ENCODE measurements around the gene FAM13C. TPM values are rescaled to one million over a fixed set of nuclear protein-coding genes. Genes with fewer than 3 reads are reported as not detected.

Gene FAM13C
- total and polyA plus RNA-seq, 9 of the 15 experiments (the other 6 are each of a cell fraction or from before 2014, with no cell fraction given): not detected

GRCh38 chr10:59257224-59257623 lies 105.1 kb downstream of the FAM13C start:
- H4K20me1 ChIP-seq (replicated peaks; ENCODE audit: control insufficient read depth, insufficient read depth, low read length): no peaks in the 10 kb centered on the region
- CTCF ChIA-PET (ENCODE audit: low intra/inter-chr PET ratio): interaction anchor here (0.9 kb wide), 1 partner anchor 9 kb away, joined by 3 read pairs; no protein-coding TSS in a partner anchor
- H3K9me1 ChIP-seq (ENCODE audit: control insufficient read depth, insufficient read depth, low read length): no peaks in the 10 kb centered on the region
- H3K36me3 ChIP-seq (ENCODE audit: control insufficient read depth, insufficient read depth, low read length): no peaks in the 10 kb centered on the region
- POLR2A ChIA-PET: interaction anchor here (0.7 kb wide), 1 partner anchor 857 kb away, joined by 3 read pairs; no protein-coding TSS in a partner anchor
- ATAC-seq: no peak
- TF ChIP-seq MCM7 (IDR thresholded peaks at IDR 0.05) (no peak), KAT7 (CRISPR knock-in tag; IDR thresholded peaks at IDR 0.05; ENCODE audit: borderline replicate concordance) (no peak), TEAD4 (IDR thresholded peaks at IDR 0.05; ENCODE audit: low read length) (no peak), TEAD4 (CRISPR knock-in tag; IDR thresholded peaks at IDR 0.05; ENCODE audit: borderline replicate concordance) (no peak), SP1 (CRISPR knock-in tag; IDR thresholded peaks at IDR 0.05) (no peak), CBX8 (IDR thresholded peaks at IDR 0.05; ENCODE audit: borderline replicate concordance, extremely low read depth, low read depth, low read length, poor library complexity, severe bottlenecking) (no peak), ZNF766 (CRISPR knock-in tag; conservative IDR thresholded peaks at IDR 0.05) (no peak), RBM34 (IDR thresholded peaks at IDR 0.05; ENCODE audit: borderline replicate concordance, insufficient read depth, low read length) (no peak), JUN (IDR thresholded peaks at IDR 0.05; ENCODE audit: borderline replicate concordance, low read depth, low read length) (no peak), JUN (CRISPR knock-in tag; IDR thresholded peaks at IDR 0.05; ENCODE audit: borderline replicate concordance) (no peak), MAFF (IDR thresholded peaks at IDR 0.05; ENCODE audit: low read length) (no peak), CBFB (CRISPR knock-in tag; IDR thresholded peaks at IDR 0.05) (no peak), HMG20B (CRISPR knock-in tag; IDR thresholded peaks at IDR 0.05) (no peak)
- DNase-seq (ENCODE audit: extremely low read depth in 1 of 4, low spot score in 3 of 4): no peak
- intact Hi-C loops (cut with micrococcal nuclease) (no loop called here), in situ Hi-C loops (cut with MboI) (no loop called here)
- no peak overlapping the region for H3K4me2 ChIP-seq (ENCODE audit: insufficient read depth, low read length)
- no peaks in the 10 kb centered on the region for H3K4me1 ChIP-seq (replicated peaks in 1 of 2; ENCODE audit: control insufficient read depth in 2 of 2, insufficient read depth in 2 of 2, low read length in 2 of 2)
- FAIRE-seq: no peak
- no peak overlapping the region for H3K9ac ChIP-seq (ENCODE audit: insufficient read depth in 1 of 2, low read depth in 2 of 2, low read length in 2 of 2)
- H3K27me3 ChIP-seq (ENCODE audit: control insufficient read depth in 2 of 2, insufficient read depth in 2 of 2, low read length in 2 of 2): no peaks in the 10 kb centered on the region
- H3K9me3 ChIP-seq (replicated peaks; ENCODE audit: control insufficient read depth, insufficient read depth, low read depth, low read length): no peaks in the 10 kb centered on the region
- H3K27ac ChIP-seq (ENCODE audit: extremely low read depth, low read depth, low read length): no peak overlapping the region
- H3K4me3 ChIP-seq: no peak overlapping the region
- WGBS (ENCODE audit: insufficient coverage, low coverage, missing lambda C conversion rate): 0% methylated on average over 1 of the region's 1 CpG
- no peak overlapping the region for H2AFZ ChIP-seq (ENCODE audit: low read depth, low read length)
- BruUV-seq (replicated peaks): no TSS peak
- H3K79me2 ChIP-seq (ENCODE audit: control insufficient read depth, insufficient read depth, low read length): no peaks in the 10 kb centered on the region
